NB4 (cell line): ENCODE results near the gene CHRNA7.

ENCODE experiments used
- DNase-seq: peaks from one replicate; pipeline ENCODE4 v3.0.0; 2010; ENCODE audit warnings: low read depth
- H3K4me3 ChIP-seq: one replicate; pipeline ENCODE4 v1.5.1; 2011; ENCODE audit warnings: mild to moderate bottlenecking, low read depth, low read length, moderate library complexity
- CTCF ChIP-seq: IDR thresholded peaks from one replicate; pipeline ENCODE4 v1.5.1; 2012; ENCODE audit warnings: low read depth, low read length
- MAX ChIP-seq: IDR thresholded peaks from 2 replicates; pipeline ENCODE4 v1.6.1; 2011; ENCODE audit warnings: low read depth, low read length
- MYC ChIP-seq: IDR thresholded peaks from 2 replicates; pipeline ENCODE4 v1.6.1; 2011; ENCODE audit warnings: low read depth, low read length
- POLR2A ChIP-seq: IDR thresholded peaks from 2 replicates; pipeline ENCODE4 v1.6.1; 2011; ENCODE audit warnings: mild to moderate bottlenecking; ENCODE audit not compliant: insufficient read length; ENCODE audit errors: extremely low read depth

CHRNA7 gene

GRCh38 chr15:32106401-32107381 is 76.4 kb downstream of the CHRNA7 start:
- no peak for DNase-seq
- TF ChIP-seq POLR2A (no peak), MAX (no peak), CTCF (no peak), MYC (no peak)

GRCh38 chr15:32107477-32108080 is 77.3 kb downstream of the CHRNA7 start:
- TF ChIP-seq MAX (no peak), POLR2A (no peak), CTCF (no peak), MYC (no peak)
- H3K4me3 ChIP-seq: no peak overlapping the region
- no peak for DNase-seq

More at GRCh38 chr15:32106401-32107381, 76.4 kb downstream of the CHRNA7 start:
- H3K4me3 ChIP-seq: no peak overlapping the region

- H3K4me3 ChIP-seq: no peak overlapping the region
- no peak for DNase-seq
- TF ChIP-seq MYC (no peak), CTCF (no peak), POLR2A (no peak), MAX (no peak)
Observed at GRCh38 chr15:32108661-32109060, 78.3 kb downstream of the CHRNA7 start.

GRCh38 chr15:32112101-32112500 is 81.8 kb downstream of the CHRNA7 start:
- DNase-seq: no peak

More at GRCh38 chr15:32112101-32112500, 81.8 kb downstream of the CHRNA7 start:
- no peak overlapping the region for H3K4me3 ChIP-seq
- TF ChIP-seq MAX (no peak), MYC (no peak), POLR2A (no peak), CTCF (no peak)
